ENCODE data around the gene DENND6A.
"Not testable (repeated sequence)": the region's sequence is repeated elsewhere in the genome, so short reads cannot be mapped to it uniquely, and the experiment has no call there.

Gene DENND6A

GRCh38 chr3:57646723-57647122, 46.2 kb downstream of the DENND6A start:
- in situ Hi-C loops (cut with MboI; ENCODE audit: low sequenced_read_pairs) = no loop called here

DNA sequence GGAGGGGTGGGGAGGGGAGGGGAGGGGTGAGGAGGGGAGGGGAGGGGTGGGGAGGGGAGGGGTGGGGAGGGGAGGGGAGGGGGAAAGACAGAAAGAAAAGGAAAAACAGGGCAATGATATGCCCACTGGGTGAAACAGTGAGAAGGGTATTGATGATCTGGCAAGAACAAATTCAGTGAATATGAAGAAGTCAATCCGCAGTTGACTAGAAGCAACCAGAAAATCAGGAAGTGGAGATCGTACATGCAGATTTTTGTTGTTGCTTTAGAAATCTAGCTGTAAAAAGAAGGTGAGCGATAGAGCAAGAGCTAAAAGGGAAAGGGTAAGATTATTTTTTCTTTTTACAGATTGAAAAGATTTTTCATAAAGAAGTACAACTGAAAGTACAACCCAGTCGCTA, 48.1 kb downstream of the DENND6A start:
- in situ Hi-C loops (cut with MboI; ENCODE audit: low sequenced_read_pairs) = no loop called here

GRCh38 chr3:57637391-57637790, 55.5 kb downstream of the DENND6A start:
- in situ Hi-C loops (cut with MboI; ENCODE audit: low sequenced_read_pairs) = no loop called here

DNA sequence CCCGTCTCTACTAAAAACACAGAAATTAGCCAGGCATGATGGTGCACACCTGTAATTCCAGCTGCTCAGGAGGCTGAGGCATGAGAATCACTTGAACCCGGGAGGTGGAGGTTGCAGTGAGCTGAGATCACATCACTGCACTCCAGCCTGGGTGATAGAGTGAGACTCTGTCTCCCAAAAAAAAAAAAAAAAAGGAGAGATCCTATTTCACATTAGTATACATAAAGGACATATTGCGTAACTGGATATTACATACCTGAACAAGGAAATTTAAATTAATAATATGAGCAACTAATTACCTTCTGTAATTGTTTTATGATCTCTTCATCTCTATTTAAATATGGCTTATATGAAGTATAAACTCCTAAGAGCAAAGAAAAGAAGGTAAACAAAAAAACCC, 58.6 kb downstream of the DENND6A start:
- in situ Hi-C loops (cut with MboI; ENCODE audit: low sequenced_read_pairs) = not testable (repeated sequence)

DNA sequence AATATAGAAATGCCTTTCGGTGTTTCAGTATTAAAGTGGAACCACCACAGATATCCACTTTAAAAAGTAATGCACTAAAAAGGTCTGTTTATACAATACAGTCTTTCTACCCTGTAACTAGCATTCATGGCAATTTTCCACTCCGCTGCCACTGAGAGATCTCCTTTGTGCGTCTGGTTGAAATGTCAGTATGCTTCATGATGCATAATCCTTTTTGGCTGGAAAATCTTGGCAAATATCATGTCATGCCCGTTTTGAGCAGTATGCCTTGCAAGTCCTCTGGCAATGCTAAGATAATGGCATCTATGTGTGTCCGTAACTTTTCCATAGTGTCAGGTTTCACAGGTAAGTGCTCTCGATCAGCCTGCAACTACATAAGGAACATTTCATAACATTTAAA, 64.9 kb downstream of the DENND6A start:
- in situ Hi-C loops (cut with MboI; ENCODE audit: low sequenced_read_pairs) = no loop called here

GRCh38 chr3:57624801-57625200, 68.1 kb downstream of the DENND6A start:
- in situ Hi-C loops (cut with MboI; ENCODE audit: low sequenced_read_pairs) = no loop called here

DNA sequence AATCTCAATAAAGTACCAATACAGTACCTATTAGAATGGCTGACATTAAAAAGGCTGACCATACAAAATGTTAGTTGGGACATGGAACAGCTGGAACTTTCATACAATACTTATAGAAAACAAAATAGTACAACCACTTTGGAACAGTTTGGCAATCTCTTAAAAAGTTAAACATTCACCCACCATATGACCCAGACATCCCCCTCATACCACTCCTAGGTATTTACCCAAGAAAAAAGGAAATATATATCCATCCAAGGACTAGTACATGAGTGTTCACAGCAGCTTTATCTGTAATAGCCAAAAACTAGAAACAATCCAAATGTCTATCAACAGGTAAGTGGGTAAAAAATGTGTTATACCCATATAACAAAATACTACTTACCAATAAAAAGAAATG, 70.5 kb downstream of the DENND6A start:
- in situ Hi-C loops (cut with MboI; ENCODE audit: low sequenced_read_pairs) = no loop called here

DNA sequence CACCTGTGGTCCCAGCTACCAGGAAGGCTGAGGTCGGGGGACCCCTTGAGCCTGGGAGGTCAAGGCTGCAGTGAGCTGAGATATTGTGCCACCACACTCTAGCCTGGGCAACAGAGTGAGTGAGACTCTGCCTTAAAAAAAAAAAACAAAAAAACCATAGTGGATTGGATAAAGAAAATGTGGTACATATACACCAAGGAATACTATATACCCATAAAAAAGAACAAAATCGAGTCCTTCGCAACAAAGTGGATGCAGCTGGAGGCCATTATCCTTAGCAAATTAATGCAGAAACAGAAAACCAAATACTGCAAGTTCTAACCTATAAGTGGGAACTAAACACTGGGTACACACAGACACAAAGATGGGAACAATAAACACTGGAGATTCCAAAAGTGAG, 75.1 kb downstream of the DENND6A start:
- in situ Hi-C loops (cut with MboI; ENCODE audit: low sequenced_read_pairs) = no loop called here

DNA sequence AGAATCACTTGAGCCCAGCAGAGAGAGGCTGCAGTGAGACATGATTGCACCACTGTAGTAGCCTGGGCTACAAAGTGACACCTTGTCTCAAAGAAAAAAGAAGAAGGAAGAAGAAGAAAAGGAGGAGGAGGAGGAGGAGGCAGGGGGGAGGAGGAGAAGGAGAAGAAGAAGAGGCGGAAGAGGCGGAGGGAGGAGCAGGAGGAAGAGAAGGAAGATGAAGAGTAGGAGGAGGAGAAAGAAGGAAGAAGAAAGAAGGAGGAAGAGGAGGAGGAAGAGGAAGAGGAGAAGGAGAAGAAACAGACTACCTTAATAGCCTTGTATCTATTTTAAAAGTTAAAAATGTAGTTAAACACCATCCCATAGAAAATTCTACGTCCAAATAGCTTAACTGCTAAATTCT, 76.6 kb downstream of the DENND6A start:
- in situ Hi-C loops (cut with MboI; ENCODE audit: low sequenced_read_pairs) = no loop called here

DNA sequence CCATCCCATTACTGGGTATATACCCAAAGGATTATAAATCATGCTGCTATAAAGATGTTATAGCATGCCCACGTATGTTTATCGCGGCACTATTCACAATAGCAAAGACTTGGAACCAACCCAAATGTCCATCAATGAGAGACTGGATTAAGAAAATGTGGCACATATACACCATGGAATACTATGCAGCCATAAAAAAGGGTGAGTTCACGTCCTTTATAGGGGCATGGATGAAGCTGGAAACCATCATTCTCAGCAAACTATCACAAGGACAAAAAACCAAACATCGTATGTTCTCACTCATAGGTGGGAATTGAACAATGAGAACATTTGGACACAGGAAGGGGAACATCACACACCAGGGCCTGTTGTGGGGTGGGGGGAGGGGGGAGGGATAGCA, 81.0 kb downstream of the DENND6A start:
- in situ Hi-C loops (cut with MboI; ENCODE audit: low sequenced_read_pairs) = not testable (repeated sequence)

DNA sequence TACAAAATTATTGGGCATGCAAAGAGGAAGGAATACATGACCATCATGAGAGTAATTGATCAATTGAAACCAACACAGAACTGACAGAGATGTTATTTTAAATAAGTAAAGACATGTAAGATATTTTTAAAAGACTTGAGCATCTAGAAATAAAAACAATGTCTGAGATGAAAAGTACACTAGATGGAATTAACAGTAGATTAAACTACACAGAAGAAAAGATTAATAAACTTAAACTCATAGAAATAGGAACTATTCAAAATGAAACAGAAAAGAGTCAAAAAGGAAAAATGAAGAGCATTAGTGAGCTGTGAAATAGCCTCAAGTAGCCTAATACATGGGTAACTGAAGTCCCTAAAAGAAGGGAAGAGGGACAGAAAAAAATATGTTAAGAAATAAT, 87.2 kb downstream of the DENND6A start:
- in situ Hi-C loops (cut with MboI; ENCODE audit: low sequenced_read_pairs) = no loop called here

DNA sequence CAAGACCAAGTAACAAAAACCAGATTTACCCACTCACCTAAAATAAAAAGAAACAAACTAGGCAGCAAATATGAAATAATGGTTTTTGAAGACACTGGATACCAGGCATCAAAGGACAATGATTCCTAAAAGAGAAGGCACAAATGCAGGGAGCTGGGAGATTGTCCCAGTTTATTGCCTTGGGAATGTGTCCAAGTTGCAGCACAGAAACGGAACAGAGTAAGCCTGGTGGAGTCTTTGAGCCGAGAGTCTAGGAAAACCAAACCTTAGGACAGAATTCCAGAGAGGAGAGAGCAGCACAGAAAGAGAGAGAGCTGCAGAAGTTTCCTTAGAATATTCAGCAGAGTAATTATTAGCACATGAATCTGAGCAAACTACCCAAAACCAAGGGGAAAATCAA, 87.9 kb downstream of the DENND6A start:
- in situ Hi-C loops (cut with MboI; ENCODE audit: low sequenced_read_pairs) = no loop called here

- in situ Hi-C loops (cut with MboI; ENCODE audit: low sequenced_read_pairs) = no loop called here
Measured at GRCh38 chr3:57600195-57600594, 92.7 kb downstream of the DENND6A start.

DNA sequence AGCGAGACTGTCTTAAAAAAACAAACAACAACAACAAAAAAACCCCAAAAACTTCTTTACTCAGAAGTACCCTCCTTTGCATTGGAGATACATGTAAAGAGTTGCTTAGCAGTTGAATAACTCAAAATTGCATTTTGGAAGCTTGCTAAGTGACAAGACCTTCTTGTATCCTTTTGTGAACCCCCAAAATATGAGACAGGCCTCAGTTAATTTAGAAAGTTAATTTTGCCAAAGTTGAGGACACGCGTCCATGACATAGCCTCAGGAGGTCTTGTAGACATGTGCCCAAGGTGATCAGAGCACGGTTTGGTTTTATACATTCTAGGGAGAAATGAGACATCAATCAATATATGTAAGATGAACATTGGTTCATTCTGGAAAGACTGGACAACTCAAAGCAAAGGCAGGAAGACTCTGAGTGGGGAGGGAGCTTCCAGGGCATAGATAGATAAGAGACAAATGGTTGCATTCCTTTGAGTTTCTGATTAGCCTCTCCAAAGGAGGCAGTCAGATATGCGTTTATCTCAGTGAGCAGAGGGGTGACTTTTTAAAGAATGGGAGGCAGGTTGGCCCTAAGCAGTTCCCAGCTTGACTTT, 94.0 kb downstream of the DENND6A start:
- in situ Hi-C loops (cut with MboI; ENCODE audit: low sequenced_read_pairs) = no loop called here

GRCh38 chr3:57597127-57597923, 95.6 kb downstream of the DENND6A start, which contains the start of gene ARF4:
Gene ARF4 (minus strand): TSS chr3:57597344. CDS start chr3:57597140, 204 bp downstream.
- in situ Hi-C loops (cut with MboI; ENCODE audit: low sequenced_read_pairs) = no loop called here

DNA sequence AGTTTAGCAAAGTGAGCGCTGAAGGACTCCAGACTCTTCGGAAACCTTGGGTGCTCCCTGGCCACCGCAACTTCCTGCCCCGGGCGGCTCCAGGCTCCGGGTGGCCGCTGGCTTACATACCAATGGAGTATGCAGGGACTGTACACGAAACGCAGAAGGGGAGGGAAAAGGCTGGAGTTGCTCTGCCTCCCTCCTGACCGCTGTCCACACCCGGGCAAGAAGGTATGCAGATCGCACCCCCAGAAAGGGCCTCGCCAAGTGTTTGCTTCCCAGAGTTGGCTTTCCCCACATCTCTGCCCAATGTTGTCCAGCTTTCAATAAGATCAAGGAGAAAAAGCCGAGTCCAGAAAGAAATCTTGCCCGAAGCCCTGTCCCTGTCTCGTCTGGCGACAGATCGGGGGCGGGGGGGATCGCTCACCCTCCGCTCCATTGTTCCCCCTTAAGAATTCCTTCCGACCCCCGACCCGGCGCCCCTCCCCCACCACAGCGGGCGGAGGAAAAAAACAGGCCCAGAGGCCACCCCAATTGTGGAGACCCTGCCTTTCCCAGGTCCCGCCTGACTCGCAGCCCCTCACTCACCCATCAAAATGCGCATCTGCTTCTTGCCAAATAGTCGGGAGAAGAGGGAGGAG, 96.3 kb downstream of the DENND6A start:
- in situ Hi-C loops (cut with MboI; ENCODE audit: low sequenced_read_pairs) = no loop called here

GRCh38 chr3:57594576-57594975, 98.3 kb downstream of the DENND6A start:
- in situ Hi-C loops (cut with MboI; ENCODE audit: low sequenced_read_pairs) = no loop called here

GRCh38 chr3:57594144-57594543, 98.7 kb downstream of the DENND6A start:
- in situ Hi-C loops (cut with MboI; ENCODE audit: low sequenced_read_pairs) = no loop called here

DNA sequence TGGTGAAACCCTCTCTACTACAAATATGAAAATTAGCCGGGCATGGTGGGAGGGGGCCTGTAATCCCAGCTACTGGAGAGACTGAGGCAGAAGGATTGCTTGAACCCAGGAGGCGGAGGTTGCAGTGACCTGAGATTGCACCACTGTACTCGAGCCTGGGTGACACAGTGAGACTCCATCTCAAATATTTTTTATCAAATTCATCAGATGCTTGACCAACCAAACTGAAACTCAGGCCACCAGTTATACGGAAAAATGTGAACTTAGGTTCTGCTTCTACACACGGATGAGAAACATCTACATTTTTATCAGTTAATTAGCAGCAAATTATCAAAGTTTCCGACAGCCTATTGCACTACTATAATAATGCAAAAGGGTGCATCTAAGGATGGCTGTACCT, 100.6 kb downstream of the DENND6A start:
- in situ Hi-C loops (cut with MboI; ENCODE audit: low sequenced_read_pairs) = no loop called here

DNA sequence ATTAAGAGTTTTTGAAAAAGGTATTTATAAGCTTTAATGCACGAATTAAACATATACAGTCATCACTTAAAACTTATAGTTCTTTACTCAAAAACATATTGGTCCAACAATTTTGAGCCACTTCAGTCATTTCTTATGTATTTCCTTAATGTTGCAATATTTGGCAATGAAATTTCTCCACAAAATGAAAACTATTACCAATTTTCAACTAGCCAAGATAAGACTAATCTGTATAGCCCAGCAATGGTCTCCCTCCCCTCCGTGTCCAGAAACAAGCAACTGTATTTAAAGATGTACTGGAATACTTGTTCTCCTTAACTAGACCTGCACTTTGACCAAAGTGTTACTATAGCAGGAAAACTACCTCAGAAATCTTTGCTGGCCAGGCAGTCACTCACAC, 105.0 kb downstream of the DENND6A start:
- in situ Hi-C loops (cut with MboI; ENCODE audit: low sequenced_read_pairs) = no loop called here

DNA sequence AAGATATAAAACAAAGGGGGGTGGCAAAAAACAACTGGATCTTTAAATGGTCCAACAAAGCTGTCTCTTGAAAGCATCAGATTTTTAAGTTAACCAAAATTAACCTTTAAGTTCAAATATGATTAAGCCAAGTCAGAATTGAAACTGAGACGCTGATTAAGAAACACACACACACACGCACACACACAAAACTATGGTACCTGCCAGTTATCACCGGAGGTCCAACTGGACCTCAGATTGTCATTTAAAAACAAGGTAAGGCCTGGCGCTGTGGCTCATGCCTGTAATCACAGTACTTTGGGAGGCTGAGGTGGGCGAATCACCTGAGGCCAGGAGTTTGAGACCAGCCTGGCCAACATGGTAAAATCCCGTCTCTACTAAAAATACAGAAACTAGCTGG, 106.1 kb downstream of the DENND6A start:
- in situ Hi-C loops (cut with MboI; ENCODE audit: low sequenced_read_pairs) = no loop called here

GRCh38 chr3:57583544-57583943, 109.3 kb downstream of the DENND6A start:
- in situ Hi-C loops (cut with MboI; ENCODE audit: low sequenced_read_pairs) = no loop called here
